Fibroblast of lung (primary cell): Measurements from ENCODE around the gene GIMAP6. TPM values are rescaled to one million over a fixed set of nuclear protein-coding genes. Genes with fewer than 3 reads are reported as not detected.
"Not testable (repeated sequence)": the region's sequence is repeated elsewhere in the genome, so short reads cannot be mapped to it uniquely, and the experiment has no call there.

ENCODE experiments used
- DNase-seq, 2 donors: peaks; one replicate each; pipeline versions ENCODE4 v3.0.0 to v3.0.0-alpha.2; 2010; ENCODE audit warnings: low read depth in 2 of 2
- H2AFZ ChIP-seq: 2 replicates; pipeline ENCODE4 v1.5.1; 2012; ENCODE audit warnings: low read length, control low read depth, inconsistent platforms
- H3K27ac ChIP-seq: 2 replicates; pipeline ENCODE4 v1.5.1; 2011; ENCODE audit warnings: low read length, control low read depth; ENCODE audit not compliant: insufficient read depth
- H3K27me3 ChIP-seq: 2 replicates; pipeline ENCODE4 v1.5.1; 2011; ENCODE audit warnings: mild to moderate bottlenecking, low read length; ENCODE audit not compliant: control insufficient read depth, insufficient read depth
- H3K36me3 ChIP-seq: 2 replicates; pipeline ENCODE4 v1.5.1; 2011; ENCODE audit warnings: low read length; ENCODE audit not compliant: control insufficient read depth, insufficient read depth
- H3K4me1 ChIP-seq: 2 replicates; pipeline ENCODE4 v1.5.1; 2011; ENCODE audit warnings: low read length; ENCODE audit not compliant: control insufficient read depth, insufficient read depth; ENCODE audit errors: extremely low read depth
- H3K4me2 ChIP-seq: 2 replicates; pipeline ENCODE4 v1.5.1; 2011; ENCODE audit warnings: low read length, control low read depth; ENCODE audit not compliant: insufficient read depth; ENCODE audit errors: extremely low read depth
- H3K4me3 ChIP-seq, 4 experiments: fragments of 200-600 bp in 1 of 4; sonication (generic) in 1 of 4; replicated peaks in 1 of 4; 2 replicates each; pipeline ENCODE4 v1.5.1; 2011 to 2016; ENCODE audit warnings: low read length in 4 of 4, low read depth in 3 of 4, mild to moderate bottlenecking in 3 of 4, control low read depth in 2 of 4, inconsistent platforms in 1 of 4, mixed read lengths in 1 of 4; ENCODE audit not compliant: insufficient read depth in 1 of 4; ENCODE audit errors: control extremely low read depth in 1 of 4
- H3K79me2 ChIP-seq: 2 replicates; pipeline ENCODE4 v1.5.1; 2012; ENCODE audit warnings: mild to moderate bottlenecking, low read length, inconsistent platforms; ENCODE audit not compliant: control insufficient read depth, insufficient read depth
- H3K9ac ChIP-seq: 2 replicates; pipeline ENCODE4 v1.5.1; 2011; ENCODE audit warnings: mild to moderate bottlenecking, low read length, control low read depth; ENCODE audit not compliant: insufficient read depth
- H3K9me3 ChIP-seq: 2 replicates; pipeline ENCODE4 v1.5.1; 2012; ENCODE audit warnings: low read depth, low read length; ENCODE audit not compliant: control insufficient read depth, insufficient read depth
- H4K20me1 ChIP-seq: 2 replicates; pipeline ENCODE4 v1.5.1; 2011; ENCODE audit warnings: low read length; ENCODE audit not compliant: control insufficient read depth, insufficient read depth; ENCODE audit errors: extremely low read depth
- CTCF ChIP-seq, 2 donors: IDR thresholded peaks in 1 of 2; conservative IDR thresholded peaks in 1 of 2; 1 replicate in 1 of 2; 2 replicates in 1 of 2; pipeline ENCODE4 v1.5.1; 2011 to 2012; ENCODE audit warnings: low read length in 2 of 2, control low read depth in 1 of 2, inconsistent platforms in 1 of 2, low read depth in 1 of 2, mild to moderate bottlenecking in 1 of 2
- EZH2 ChIP-seq: IDR thresholded peaks from 2 replicates; pipeline ENCODE4 v1.5.1; 2012; ENCODE audit warnings: low read length, control low read depth, mild to moderate bottlenecking; ENCODE audit errors: missing control alignments
- polyA plus RNA-seq, 2 donors: library from polyadenylated mRNA; depleted of rRNA in 1 of 2; stranded (reverse) in 1 of 2; unstranded in 1 of 2; fragments of >200 nt; gene quantifications; 2 replicates each; pipeline ENCODE4 v1.2.1, GENCODE V29; 2011 to 2012; ENCODE audit warnings: missing spikeins in 1 of 2
- total RNA-seq: library from RNA; depleted of rRNA; stranded (reverse); fragments of >200 nt; gene quantifications from 2 replicates; pipeline ENCODE4 v1.2.1, GENCODE V29; 2014

The GIMAP6 gene
- total and polyA plus RNA-seq, 2 donors (not counting 1 experiment from before 2014, with no cell fraction given) = under 0.01 TPM; not detected in 1

GRCh38 chr7:150613880-150614279 lies 18.3 kb downstream of the GIMAP6 start:
- no peak for TF ChIP-seq EZH2
- no peak for TF ChIP-seq CTCF (conservative IDR thresholded peaks at IDR 0.05 in 1 of 2, IDR thresholded peaks at IDR 0.05 in 1 of 2; ENCODE audit: low read depth in 1 of 2, low read length in 2 of 2)
- no peaks in the 10 kb centered on the region for H3K4me1 ChIP-seq
- no peak overlapping the region for H2AFZ ChIP-seq
- H3K79me2 ChIP-seq = no peaks in the 10 kb centered on the region
- no peak overlapping the region for H3K9ac ChIP-seq
- no peaks in the 10 kb centered on the region for H3K36me3 ChIP-seq
- no peaks in the 10 kb centered on the region for H3K27me3 ChIP-seq
- no peak overlapping the region for H3K4me2 ChIP-seq
- H3K4me3 ChIP-seq = no peak overlapping the region
- H3K9me3 ChIP-seq = no peaks in the 10 kb centered on the region
- H3K27ac ChIP-seq = no peak overlapping the region
- H4K20me1 ChIP-seq = no peaks in the 10 kb centered on the region
- DNase-seq = no peak

GRCh38 chr7:150612925-150613324 lies 19.3 kb downstream of the GIMAP6 start:
- Histone ChIP-seq H3K9me3 (no peaks in the 10 kb centered on the region), H3K79me2 (no peaks in the 10 kb centered on the region), H3K27me3 (no peaks in the 10 kb centered on the region), H3K36me3 (no peaks in the 10 kb centered on the region), H3K4me3 (no peak overlapping the region), H3K9ac (no peak overlapping the region), H4K20me1 (no peaks in the 10 kb centered on the region), H3K4me2 (no peak overlapping the region), H3K27ac (no peak overlapping the region), H2AFZ (no peak overlapping the region), H3K4me1 (no peaks in the 10 kb centered on the region)
- no peak for TF ChIP-seq EZH2
- TF ChIP-seq CTCF (conservative IDR thresholded peaks at IDR 0.05 in 1 of 2, IDR thresholded peaks at IDR 0.05 in 1 of 2; ENCODE audit: low read depth in 1 of 2, low read length in 2 of 2) = no peak
- DNase-seq = no peak

GRCh38 chr7:150610233-150610632 lies 22.0 kb downstream of the GIMAP6 start:
- TF ChIP-seq CTCF (conservative IDR thresholded peaks at IDR 0.05 in 1 of 2, IDR thresholded peaks at IDR 0.05 in 1 of 2; ENCODE audit: low read depth in 1 of 2, low read length in 2 of 2) (no peak), EZH2 (no peak)
- no peaks in the 10 kb centered on the region for H4K20me1 ChIP-seq
- H3K27ac ChIP-seq = no peak overlapping the region
- no peak overlapping the region for H3K9ac ChIP-seq
- no peak overlapping the region for H3K4me2 ChIP-seq
- no peaks in the 10 kb centered on the region for H3K4me1 ChIP-seq
- no peaks in the 10 kb centered on the region for H3K79me2 ChIP-seq
- no peaks in the 10 kb centered on the region for H3K36me3 ChIP-seq
- DNase-seq = no peak
- H3K4me3 ChIP-seq = no peak overlapping the region
- H3K9me3 ChIP-seq = no peaks in the 10 kb centered on the region
- no peaks in the 10 kb centered on the region for H3K27me3 ChIP-seq
- H2AFZ ChIP-seq = no peak overlapping the region

- not testable (repeated sequence) for H3K4me2 ChIP-seq, H3K4me3 ChIP-seq, H4K20me1 ChIP-seq, H3K4me1 ChIP-seq, H2AFZ ChIP-seq, H3K36me3 ChIP-seq, H3K27me3 ChIP-seq, H3K27ac ChIP-seq, H3K9me3 ChIP-seq, H3K79me2 ChIP-seq, H3K9ac ChIP-seq, DNase-seq
These were observed 28.6 kb downstream of the GIMAP6 start for GRCh38 chr7:150603600-150603999.
